Stimulated activated CD4-positive, alpha-beta T cell treated with anti-CD3 and anti-CD28 coated beads, TNF-alpha, amount 100 ng/mL, for 4 hours (primary cell): Measurements from ENCODE around the gene ANO6.

Source experiments
- DNase-seq, 3 experiments: peaks; one replicate each; pipeline ENCODE4 v3.0.0-alpha.2; 2020; ENCODE audit warnings: low read depth in 3 of 3

ANO6 gene

DNA sequence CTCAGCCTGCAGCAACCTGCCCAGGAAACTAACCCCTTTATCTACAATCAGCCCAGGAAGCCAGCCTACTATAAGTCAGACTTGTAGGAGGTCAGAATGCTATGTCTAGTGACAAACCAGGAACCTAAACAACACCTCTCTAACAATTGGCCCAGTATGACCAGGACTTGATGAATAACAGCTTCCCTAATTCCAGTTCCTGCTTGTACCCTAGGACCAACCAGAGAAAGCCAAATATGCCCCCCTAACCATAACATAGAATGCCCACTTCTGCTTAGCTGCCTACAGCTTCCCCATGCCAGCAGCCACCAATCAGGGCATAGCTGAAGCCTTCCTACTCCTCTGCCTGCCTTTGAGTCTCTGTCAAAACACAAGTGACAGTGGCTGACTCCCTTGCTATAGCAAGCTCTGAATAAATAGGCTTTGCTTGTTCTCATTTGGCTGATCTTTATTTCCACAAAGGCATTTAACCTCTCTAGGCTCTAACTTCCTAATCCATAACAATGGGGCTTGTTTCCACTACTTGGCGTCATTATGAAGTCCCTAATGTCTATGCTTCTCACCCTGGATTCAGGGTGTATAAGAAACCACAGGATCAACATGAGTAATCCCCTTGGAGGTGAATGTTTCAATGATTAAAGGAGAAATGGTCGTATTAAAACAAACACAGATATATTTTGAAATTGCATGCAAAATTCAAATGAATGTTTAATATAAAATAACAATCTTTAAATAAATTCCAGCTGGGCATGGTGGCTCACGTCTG is 220.2 kb downstream of the ANO6 start:
- DNase-seq, result no peak

DNA sequence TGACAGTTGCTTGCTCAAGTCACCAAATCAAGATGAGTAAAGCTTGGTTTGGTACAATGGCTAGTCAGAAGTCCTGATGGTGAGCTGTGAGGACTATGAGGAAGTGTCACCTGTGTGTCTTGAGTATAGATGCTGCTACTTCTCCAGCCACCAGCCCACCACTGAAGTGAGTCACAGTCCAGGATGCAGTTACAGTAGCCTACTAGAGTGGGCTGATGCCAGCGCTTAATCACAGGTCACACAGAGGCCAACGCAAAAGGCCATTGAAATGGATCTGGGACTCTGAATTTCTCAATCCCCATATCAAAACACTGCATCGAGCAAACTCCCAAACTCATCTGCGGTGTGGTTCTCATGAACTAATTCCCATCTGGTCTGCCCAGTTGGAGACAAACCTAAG is 223.1 kb downstream of the ANO6 start:
- DNase-seq, result no peak

DNA sequence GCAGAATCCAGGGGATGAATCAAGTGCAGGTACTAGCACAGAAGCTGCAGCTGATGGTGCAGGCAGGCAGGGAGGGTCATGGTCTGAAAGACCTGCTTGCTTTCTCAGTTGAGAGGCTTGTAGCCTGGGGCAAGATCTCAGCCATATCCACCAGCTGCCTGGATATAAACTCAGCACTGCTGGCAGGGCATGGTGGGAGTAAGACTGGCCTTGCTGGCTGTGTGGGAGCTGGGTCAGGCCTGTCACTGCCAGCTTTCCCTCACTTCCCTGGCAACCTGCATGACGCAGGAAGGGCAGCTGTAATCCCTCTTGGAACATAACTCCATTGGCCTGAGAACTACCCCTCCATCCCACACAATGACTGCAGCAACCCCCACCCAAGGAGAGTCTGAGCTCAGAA is 230.1 kb downstream of the ANO6 start:
- DNase-seq, result no peak

DNA sequence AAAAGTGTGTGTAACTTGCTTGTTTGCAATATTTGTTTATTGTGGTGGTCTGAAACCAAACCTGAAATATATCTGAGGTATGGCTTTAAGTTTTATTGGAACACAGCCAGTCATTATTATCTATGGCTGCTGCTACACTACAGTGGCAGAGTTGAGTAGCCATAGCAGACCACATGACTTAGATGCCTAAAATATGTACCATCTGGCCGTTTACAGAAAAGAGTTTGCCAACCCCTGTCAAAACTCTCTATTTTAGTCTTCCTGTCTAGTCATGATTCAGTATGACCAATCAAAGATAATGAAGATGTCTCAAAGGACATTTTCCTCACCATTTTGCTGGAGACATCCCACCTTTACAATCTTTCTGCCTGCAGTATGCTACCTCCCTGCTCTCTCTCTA is 242.3 kb downstream of the ANO6 start:
- no peak for DNase-seq

DNA sequence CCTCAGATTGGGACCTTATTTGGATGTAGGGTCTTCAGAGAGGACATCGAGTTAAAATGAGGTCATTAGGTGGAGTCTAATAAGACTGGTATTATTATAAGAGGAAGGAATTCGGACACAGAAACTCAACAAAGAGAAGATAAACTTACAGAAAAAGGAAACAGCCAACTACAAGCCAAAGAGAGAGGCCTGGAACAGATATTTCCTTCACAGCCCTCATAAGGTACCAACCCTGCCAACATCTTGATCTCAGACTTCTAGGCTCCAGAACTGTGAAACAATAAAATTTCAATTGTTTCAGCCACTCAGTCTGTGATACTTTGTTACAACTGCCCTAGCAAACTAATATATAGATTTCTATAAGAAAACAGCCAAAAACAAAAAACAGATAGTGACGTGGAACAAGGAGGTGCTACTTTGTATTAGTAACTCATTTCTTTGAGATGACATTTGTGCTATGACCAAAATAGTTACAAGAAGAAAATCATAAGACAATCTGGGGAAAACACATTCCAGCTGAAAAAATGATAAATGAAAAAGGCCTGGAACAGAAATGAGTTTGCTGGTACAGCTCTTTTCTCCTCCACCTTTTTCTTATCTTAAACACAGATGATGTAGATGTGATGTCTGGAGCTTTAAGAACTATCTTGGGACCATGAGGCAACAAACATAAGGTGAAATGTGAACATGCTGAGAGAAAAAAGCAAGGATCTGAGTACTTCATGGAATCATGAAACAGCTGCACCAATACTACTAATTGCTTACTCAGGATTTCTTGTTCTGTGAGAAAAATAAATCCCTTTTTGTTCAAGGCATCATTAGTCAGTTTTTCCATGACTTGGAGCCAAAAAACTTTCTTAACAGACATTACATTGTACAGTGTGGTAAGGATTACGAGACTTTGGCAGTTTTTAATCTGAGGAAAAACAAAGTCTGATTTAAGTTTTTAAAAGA is 243.2 kb downstream of the ANO6 start:
- no peak for DNase-seq

DNA sequence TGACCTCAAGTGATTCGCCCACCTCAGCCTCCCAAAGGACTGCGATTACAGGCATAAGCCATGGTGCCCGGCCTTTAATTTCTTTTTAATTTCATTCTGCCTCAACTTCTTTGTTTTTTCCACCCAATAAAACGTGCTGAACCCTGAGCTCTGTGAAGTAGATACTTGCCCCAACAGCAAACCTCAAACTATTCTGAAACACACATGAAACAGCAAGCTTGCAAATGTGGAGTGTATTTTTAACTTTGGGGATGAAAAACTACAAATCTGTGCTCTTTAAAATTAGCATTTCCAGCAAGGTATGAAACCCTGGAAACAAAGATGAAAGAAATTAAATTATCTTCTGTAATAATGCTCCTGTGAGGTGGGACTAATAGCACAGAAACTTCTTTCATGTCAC is 246.6 kb downstream of the ANO6 start:
- DNase-seq, result no peak

DNA sequence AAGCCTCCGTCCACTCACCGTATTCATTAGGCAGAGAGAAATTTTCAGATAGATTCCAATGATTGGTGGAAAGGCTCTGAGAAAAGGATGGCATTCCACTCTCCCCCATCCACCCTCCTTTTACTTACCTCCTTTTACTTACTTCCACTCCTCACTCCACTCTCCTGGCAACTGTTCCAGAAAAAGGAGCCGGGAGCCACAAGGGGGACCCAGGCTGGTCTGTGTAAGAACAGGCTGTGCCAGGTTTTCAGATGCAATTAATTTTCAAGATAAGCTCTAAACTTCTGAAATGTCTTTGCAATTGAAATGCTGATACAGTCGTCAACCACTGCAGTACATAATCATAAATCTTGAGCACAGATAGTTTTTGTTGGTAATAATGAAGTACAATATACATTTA is 248.8 kb downstream of the ANO6 start:
- no peak for DNase-seq

DNA sequence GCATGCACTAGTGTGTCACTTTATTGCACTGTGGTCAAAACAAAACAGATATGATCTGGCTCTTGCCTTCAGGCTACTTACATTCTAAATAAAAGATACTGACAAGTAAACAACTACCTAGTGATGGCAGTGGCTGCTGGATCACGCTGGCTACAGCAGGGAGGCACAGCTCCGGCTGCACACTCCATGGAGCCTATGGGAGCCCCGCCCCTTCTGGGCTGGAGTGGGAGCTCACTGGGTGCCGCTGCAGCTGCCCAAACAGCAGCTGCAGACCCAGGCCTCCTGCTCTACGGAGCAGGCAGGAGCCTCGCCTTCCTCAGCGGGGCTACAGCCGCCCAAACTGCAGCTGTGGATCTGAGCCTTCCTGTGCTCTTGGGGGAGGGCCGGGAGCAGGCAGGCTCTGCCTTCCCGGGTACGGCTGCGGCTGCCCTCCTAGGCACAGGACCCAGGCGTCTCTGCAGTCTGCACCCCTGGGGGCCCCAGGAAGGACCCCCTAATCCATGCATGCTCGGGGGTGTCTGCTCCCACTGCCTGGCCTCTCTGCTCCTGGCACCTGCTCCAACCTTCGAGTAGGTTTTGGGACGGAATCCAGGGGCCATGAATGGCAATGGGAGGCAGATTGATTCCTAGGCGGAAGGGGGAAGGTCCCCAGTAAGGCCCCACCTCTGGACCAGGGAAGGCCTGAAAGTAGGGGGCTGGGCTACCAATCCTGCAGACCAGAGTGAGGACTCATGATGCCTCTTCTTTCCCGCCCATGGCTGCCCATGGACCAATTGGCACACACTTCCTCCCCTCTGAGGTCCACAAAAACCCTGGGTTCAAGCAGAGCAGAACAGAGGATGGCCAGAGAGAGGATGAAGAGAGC is 253.1 kb downstream of the ANO6 start:
- DNase-seq, result no peak

DNA sequence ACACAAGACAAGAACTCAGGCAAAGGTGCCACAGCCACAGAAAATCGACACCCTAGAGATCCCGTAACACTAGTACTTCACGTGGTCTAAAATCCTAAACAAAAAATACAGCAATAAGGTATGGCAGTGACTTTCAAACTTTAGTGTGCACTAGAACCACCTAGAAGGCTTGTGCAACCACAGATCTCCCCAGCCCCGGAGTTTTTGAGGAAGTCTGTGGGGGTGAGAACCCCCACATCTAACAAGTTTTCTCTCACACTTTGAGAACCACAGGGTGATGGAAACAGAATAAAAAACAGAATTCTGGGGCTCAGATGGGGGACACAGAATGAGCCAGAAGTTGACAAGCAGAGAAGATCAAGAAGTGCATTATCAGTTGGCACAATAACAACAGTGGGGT is 254.0 kb downstream of the ANO6 start:
- no peak for DNase-seq

DNA sequence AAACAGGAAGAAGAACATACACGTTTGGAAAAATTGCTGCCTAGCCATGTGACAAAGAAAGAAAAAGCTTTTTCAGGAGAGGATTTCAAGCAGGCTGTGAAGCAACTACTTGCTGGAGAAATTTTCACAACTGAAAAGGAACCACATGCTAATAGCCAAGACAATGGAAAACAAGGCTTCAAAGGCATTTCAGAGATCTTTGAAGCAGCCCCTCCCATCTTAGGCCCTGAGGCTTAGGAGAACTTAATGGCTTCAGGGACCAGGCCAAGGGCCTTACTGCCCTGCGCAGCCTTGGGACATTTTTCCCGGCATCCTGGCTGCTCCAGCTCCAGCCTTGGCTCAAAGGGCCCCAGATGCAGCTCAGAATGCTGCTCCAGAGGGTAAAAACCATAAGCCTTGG is 257.7 kb downstream of the ANO6 start:
- DNase-seq, result no peak

DNA sequence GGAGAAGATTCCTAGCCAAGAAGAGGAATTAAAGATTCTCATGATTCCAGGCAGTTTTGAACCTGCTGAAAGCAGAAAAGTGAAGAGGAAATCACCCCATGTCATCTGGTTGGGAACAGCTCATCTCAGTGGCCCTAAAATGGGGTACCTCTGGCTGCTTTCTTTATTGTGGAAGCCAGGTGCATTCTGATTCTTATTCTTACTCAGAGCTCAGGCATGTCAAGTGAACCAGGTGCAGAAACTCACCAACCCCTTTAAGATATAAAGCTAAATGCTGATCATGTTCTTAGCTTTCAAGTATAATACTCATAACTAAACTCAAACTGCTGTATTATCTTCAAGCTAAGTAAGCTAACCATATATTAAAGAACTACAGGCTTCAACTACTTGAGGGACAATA is 259.7 kb downstream of the ANO6 start:
- DNase-seq, result no peak

DNA sequence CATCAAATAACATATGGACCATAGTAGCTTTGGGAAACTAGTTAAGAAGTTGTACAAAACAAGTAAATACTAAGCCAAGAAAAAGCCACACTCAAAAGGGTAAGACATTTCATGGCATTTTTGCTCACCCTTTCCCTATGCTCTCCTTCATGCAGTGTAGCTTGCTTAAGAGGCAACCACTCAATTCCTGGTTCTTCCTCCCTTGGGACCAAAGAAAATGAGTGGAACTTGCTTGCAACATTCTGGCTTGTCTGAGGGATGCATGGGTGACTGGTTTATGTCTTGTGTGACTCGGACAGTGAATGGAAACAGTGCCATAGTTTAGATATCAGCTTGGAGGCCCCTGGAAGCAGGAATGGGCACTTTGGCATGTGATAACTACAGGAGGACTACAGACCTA is 261.6 kb downstream of the ANO6 start:
- no peak for DNase-seq

DNA sequence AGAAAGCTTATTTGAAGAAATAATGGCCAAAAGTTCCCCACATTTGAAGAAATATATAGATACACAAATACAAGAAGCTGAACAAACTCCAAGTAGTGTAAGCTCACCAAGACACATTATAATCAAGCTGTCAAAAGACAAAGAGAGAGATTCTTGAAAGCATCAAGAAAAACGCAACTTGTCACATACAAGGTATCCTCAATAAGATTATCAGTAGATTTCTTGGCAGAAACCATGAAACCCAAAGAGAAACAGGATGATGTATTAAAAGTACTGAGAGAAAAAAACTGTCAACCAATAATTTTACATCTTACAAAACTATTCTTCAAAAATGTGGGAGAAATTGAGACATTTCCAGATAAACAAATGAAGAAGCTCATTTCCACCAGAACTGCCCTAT is 263.0 kb downstream of the ANO6 start:
- DNase-seq, result no peak

DNA sequence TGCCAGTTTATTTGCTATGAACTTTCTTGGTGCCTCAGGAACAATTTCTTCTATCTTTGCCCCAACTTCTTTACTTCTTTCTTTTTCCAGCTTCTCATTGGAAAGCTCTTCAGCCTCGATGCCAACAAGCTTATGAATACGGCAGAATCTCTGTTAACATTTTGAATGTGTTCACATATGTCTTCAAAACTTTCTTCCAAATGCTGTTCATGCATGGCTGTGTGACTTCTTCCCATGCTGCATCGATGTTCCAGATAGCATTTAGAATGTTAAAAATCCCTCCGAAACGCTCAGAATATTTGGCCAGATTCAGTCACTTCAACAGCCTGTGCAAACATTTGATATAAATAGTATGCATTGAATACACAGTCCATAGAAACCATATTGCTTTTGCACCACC is 265.9 kb downstream of the ANO6 start:
- no peak for DNase-seq

DNA sequence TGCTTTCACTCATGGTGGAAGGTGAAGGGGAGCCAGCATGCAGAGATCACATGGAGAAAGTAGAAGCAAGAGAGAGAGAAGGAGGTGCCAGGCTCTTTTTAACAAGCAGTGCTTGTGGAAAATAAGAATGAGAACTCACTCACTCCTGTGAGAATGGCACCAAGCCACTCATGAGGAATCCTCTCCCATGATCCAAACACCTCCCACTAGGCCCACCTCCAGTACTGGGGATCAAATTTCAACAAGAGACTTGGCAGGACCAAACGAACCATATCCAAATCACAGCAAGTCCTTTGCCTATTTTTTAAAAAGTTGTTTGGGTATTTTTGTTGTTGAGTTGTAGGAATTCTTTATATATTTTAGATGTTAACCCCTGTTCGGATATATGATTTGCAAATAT is 267.7 kb downstream of the ANO6 start:
- no peak for DNase-seq
